Activated CD4-positive, alpha-beta T cell treated with anti-CD3 and anti-CD28 coated beads for 1 hour (primary cell): ENCODE results near the gene CTRL.
"Not testable (repeated sequence)": the region's sequence is repeated elsewhere in the genome, so short reads cannot be mapped to it uniquely, and the experiment has no call there.

ENCODE experiments used
- DNase-seq: peaks from one replicate; pipeline ENCODE4 v3.0.0-alpha.2; 2020

The CTRL gene

DNA sequence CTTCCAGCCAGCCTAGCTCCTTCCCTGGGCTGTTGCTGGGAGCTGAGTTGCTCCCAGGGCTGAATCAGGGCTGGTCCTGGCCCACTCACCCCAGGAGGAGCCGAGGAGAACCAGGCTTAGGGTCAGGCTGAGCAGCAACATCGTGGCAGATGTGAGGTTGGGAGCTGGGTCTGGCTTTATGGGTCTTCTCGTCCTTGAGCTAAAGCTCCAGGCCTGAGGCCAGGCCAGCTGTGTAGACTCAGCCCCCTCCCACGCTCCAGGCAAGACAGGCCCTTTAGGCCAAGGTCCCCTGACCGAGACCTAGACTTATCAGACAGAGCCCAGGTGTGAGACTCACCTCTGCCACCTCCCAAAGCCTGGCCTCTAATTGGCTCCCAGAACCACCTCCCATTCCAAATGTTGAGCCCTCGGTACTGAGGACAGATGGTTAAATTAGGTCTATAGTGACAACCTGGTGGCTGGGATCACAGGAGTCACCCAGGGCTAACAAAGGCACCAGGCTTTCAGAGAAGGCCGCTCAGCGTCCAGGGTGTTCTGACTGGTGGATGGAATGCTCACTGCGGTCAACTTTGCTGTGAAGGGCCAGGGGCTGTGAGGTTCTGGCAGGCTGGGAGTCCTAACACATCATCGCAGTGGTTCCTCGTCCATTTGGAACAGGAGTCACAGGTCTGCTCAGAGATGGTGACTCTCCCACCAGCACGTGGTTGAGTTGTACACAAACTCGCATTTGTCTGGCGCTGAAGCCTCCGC is at the start of gene CTRL:
TSS of gene CTRL (minus strand) at position 151 of the 750 bp plus-strand sequence. CDS start at position 141, 10 bp downstream.
- DNase-seq = no peak

- DNase-seq = no peak
Observed at GRCh38 chr16:67979955-67980678, 48.5 kb upstream of the CTRL start, which contains the start of gene DPEP3. Gene DPEP3, minus strand, starts transcription at chr16:67980499. Its CDS starts 119 bp downstream, at chr16:67980380.

- no peak for DNase-seq
Observed at GRCh38 chr16:67977469-67978227, 46.0 kb upstream of the CTRL start.

DNA sequence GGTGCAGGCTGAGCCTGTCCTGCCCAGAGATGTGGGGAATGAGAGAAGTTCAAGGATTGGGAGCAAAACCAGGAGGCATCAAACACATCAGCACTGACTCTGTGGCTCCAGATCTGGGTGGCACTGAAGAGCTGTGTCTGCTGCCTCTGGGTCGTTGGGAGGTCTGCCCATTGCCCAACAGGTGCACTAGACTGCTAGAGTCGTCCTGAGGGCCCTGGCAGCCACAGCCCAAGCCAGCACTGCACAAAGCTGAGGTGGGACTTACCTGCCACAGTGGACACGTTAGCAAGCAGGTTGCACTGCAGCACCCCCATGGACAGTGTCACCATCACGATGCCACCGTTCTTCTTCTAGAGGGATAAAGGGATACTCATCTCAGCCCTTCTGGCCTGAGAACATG is 45.3 kb upstream of the CTRL start:
- DNase-seq = no peak

GRCh38 chr16:67976205-67976604 is 44.5 kb upstream of the CTRL start:
- DNase-seq = no peak

DNA sequence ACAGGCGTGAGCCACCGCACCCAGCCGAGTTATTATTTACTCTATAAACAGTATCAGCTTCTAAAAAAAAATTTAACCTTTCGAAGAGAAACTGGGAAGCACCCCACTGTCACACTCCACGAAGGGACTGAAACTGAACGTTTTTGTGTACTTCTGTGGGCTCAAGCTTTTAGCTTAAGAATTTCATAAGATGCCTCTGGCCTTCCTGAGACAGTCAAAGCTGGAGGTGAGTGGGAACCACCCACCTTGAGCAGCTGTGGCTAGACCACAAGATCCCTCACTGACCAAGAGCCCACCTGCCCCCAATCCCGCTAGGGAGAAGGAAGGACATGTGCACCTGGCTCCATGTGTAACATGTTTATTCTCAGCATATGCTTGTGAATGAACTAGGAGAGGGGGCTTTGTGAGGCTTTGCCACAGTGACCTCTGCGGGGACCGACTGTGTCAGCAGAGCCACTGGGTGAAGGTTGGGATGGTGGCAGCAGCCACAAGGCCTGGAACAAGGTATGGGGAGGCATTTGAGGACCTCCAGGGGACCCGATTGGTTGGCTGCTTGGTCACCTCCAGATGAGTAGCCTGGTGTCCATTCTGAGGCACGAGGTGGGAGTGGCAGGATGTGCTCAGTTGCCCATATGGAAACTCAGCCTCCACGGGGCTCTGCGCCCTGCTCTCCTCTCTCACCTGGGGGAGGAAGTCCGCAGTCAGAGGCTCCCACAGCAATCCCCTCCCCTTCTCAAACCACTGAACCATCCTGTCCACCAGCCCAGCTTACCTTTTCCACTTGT is 43.9 kb upstream of the CTRL start:
- DNase-seq = no peak

- not testable (repeated sequence) for DNase-seq
Observed at GRCh38 chr16:67972285-67972684, 40.6 kb upstream of the CTRL start.

- no peak for DNase-seq
Observed at GRCh38 chr16:67971111-67971510, 39.4 kb upstream of the CTRL start.

DNA sequence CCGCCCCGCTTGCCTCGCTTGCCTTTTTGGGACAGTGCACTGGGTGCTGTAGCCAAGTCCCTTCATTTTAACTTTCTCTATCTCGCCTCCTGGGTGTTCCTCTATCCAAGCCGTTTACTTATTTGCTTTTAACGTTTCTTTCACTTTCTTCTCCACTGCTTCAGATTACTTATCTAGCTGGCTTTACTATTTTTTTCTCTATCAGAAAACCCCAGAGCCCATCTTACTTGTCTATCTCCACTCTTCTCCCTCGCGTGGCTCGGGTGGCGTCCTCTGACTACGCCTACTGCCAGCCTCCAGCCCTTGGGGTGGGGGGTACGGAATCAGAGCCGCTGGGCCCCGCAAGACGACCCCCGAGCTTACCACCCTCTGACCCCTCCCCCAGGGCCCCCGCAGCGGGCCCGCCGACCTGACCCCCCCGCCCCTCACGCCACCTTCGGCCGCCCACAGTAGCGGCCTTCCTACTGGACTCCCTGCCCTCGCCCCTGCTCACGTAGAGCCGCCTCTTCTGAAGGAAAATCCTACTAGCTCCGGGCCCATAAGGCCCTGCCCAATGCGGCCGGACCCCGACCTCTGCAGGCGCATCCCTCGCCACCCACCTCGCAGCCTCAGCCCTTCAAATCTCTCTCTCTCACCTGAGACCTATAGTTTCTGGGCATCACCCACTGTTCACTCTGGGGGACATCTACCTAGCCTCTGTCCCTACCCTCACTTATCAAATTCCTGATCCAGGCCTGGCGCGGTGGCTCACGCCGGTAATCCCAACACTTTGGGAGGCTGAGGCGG is 37.8 kb upstream of the CTRL start:
- DNase-seq = no peak

DNA sequence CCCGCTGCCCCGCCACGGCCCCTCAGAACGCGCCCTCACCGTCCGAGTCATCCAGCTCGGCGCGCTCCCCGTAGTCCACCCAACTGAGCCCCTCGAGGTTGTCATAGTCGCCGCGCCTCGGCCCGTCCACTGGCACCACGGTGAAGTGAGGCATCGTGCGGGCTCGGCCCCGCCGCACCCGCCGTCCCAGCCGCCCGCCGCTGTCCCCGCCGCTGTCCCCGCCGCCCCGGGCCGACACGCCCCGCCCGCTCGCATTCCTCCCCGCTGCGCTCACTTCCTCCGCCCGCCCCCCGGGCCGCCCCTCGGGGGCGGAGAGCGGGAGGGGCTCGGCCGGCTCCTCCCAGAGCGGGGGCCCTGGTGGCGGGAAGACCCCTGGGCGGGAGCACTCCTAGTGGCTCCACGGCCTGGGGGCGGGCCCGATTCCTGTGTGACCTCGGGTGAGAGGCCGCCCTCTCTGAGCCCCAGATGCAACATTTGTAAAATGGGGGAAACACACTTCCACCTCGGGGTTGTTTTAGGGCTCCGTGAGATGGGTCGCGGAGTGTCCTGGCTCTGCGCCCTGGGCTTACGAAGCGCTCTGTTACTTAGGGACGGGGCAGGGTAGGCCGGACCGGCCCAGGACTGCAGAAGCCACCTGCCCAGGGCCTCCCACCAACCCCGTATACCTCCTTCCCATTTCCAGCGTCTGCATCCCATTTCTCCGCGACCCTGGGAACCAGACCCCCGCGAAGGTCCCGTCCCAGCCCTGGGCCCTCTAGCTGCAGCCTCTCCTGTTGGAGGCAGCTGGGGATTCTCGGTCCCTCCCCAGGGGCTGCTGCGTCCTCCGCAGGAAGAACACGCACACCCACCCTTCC is 37.0 kb upstream of the CTRL start, which contains the start of gene SLC12A4:
TSS of gene SLC12A4 (minus strand) at position 238 of the 854 bp plus-strand sequence. CDS start at position 154, 84 bp downstream.
- peak; percentile 73 for DNase-seq

DNA sequence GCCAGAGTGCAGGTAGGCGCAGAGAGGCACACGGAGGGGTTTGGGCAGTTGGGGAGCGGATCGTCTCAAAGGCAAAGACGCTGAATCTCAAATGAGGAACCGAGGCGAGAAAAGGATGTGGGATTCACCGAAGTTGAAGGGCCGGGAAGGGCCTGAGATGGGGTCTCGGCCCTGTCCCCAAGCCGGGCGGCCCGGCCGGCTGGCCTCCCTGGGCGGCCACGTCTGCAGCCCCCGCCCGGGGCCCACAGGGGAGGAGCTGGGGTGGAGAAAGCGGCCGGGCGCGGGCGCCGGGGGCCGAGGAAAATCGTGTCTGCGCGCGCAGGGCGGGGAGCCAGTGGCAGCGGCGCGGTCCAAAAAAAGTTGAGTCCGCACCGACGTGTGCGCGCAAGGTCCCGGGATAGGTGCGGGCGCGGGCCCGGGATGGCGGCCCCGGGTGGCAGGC is 36.3 kb upstream of the CTRL start:
- no peak for DNase-seq

DNA sequence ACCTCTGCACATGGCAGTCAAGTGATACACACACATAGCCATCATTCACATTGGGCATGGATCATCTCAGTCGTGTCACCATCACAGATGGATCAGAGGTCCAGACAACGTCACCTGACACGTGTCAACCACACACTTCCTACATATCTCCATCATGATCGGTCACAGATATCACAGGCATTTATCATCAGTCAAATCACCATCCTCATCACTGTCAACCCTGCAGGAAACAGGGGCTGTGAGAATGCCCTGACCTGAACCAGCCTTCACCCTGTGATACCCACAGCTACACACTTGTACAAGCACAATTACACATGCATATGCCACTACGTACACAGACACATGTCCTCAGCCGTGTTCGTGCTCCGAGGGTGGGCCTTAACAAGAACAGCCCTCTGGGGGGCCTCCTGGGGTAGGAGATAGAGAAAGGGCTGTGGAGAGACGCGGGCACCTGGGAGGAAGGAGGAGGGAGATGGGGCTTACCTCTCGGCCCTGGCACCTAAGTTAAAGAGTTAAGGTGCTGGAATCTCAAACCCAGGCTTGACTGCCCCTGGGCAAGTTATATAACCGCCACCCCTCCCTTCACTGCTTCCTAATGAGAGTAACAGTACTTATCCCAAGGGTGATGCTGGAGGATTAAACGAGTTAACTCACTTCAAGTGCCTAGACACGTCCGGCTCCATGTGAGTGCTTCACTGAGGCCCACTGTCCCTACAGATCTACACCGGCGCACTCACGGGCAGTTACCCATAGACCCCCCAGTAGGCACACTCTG is 35.7 kb upstream of the CTRL start:
- DNase-seq = no peak

GRCh38 chr16:67966549-67967182 is 35.0 kb upstream of the CTRL start:
- no peak for DNase-seq

GRCh38 chr16:67965668-67966548 is 34.2 kb upstream of the CTRL start:
- no peak for DNase-seq

DNA sequence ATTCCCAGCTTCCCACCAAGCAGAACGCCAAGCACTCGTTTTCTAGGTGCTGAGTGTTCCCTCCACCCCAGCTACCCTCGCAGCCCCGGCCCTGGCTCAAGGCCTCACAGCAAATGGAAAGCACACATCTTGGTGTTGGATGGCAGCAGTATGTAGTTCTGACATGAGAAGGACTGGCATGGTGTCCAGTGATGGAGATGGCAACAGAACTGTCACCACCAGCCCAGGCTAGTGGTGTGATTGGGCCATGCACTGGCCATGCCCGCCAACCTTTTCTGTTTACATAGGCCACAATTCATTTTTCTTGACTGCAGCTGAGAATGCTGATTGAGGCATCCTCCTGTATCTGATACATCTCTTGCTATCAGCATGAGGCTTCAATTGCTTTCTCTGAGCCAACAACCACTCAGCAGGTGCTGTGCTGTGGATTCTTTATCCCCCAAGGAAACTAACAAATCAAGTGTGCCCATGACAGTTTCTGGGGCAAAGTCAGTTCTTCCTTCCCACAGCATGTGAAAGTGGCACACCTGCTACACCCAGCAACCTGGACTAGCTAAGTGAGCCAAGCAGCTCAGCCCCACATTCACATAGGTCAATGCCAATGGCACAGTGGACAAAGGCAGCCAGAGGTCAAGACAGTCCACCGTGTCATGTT is 32.9 kb upstream of the CTRL start:
- no peak for DNase-seq

DNA sequence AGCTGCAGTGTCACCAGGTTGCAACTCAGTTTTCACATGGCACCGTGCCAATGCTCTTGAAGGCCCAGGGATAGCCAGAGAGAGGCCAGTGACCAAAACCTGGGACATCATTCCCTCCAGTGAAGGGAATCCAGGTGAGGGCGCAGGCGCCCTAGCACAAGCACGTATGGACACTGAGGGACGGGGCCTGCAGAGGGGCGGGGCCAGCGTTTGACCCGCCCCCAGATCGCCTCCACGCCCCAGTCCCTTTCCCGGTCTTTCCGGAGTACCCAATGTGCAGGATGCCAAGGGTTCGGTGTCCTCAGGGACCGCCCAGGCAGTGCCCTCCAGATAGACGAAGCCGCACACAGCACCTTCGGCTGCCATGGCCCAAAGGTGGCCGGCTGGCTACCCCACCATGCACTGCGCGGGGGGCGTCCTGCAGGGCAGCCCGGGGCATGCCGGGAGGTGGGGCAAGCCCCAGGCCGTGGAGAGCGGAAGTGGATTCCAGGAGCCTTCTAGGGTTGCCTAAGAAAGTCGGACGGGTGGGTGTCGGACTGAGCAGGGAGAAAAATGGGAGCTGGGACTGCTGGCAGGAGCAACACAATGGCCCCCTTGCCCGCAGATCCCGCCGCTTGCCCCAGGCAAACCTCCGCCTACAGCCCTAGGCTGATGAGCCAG is 32.1 kb upstream of the CTRL start:
- no peak for DNase-seq

- no peak for DNase-seq
Observed at GRCh38 chr16:67963292-67963661, 31.6 kb upstream of the CTRL start.
